Midbrain (tissue), 1 donor: ENCODE measurements around the gene SLC9A1.
"Not testable (repeated sequence)": the region's sequence is repeated elsewhere in the genome, so short reads cannot be mapped to it uniquely, and the experiment has no call there.

Source experiments
- DNase-seq: peaks from one replicate; lab custom pipeline; 2025; lab: John Stamatoyannopoulos, UW

The SLC9A1 gene

GRCh38 chr1:27132624-27133023 is 22.3 kb downstream of the SLC9A1 start:
- DNase-seq, result no peak

- DNase-seq, result no peak
Measured at GRCh38 chr1:27132147-27132546, 22.8 kb downstream of the SLC9A1 start.

- DNase-seq, result no peak
Measured at GRCh38 chr1:27130798-27131197, 24.1 kb downstream of the SLC9A1 start.

- no peak for DNase-seq
Measured at GRCh38 chr1:27129225-27129624, 25.7 kb downstream of the SLC9A1 start.

- no peak for DNase-seq
Measured at GRCh38 chr1:27127419-27127818, 27.5 kb downstream of the SLC9A1 start.

GRCh38 chr1:27126391-27126790 is 28.5 kb downstream of the SLC9A1 start:
- DNase-seq, result no peak

GRCh38 chr1:27125125-27125524 is 29.8 kb downstream of the SLC9A1 start:
- DNase-seq, result not testable (repeated sequence)

GRCh38 chr1:27124405-27124804 is 30.5 kb downstream of the SLC9A1 start:
- DNase-seq, result no peak

GRCh38 chr1:27122652-27123051 is 32.3 kb downstream of the SLC9A1 start:
- DNase-seq, result peak; percentile 14

- no peak for DNase-seq
Measured at GRCh38 chr1:27120854-27121253, 34.1 kb downstream of the SLC9A1 start.

- DNase-seq, result no peak
Measured at GRCh38 chr1:27118440-27118689, 36.6 kb downstream of the SLC9A1 start.

GRCh38 chr1:27117733-27118439 is 37.0 kb downstream of the SLC9A1 start:
- no peak for DNase-seq

GRCh38 chr1:27116697-27117096 is 38.2 kb downstream of the SLC9A1 start:
- DNase-seq, result no peak

- no peak for DNase-seq
Measured at GRCh38 chr1:27116232-27116631, 38.7 kb downstream of the SLC9A1 start.

GRCh38 chr1:27114546-27114945 is 40.4 kb downstream of the SLC9A1 start:
- DNase-seq, result no peak

- DNase-seq, result no peak
Measured at GRCh38 chr1:27113861-27114260, 41.1 kb downstream of the SLC9A1 start.

- DNase-seq, result peak; percentile 9
Measured at GRCh38 chr1:27111626-27112573, 43.0 kb downstream of the SLC9A1 start.

GRCh38 chr1:27109103-27109822 is 45.7 kb downstream of the SLC9A1 start:
- no peak for DNase-seq

- no peak for DNase-seq
Measured at GRCh38 chr1:27108588-27108987, 46.3 kb downstream of the SLC9A1 start.

- DNase-seq, result no peak
Measured at GRCh38 chr1:27106561-27107323, 48.2 kb downstream of the SLC9A1 start.

GRCh38 chr1:27105018-27105417 is 49.9 kb downstream of the SLC9A1 start:
- DNase-seq, result no peak

- DNase-seq, result no peak
Measured at GRCh38 chr1:27103498-27103897, 51.4 kb downstream of the SLC9A1 start.
